GM11168 (cell line): ENCODE measurements around the gene FAM47E.
"Not testable (repeated sequence)": the region's sequence is repeated elsewhere in the genome, so short reads cannot be mapped to it uniquely, and the experiment has no call there.

Experiments used
- in situ Hi-C: fragments of 300-500 bp; cut with MboI; formaldehyde crosslinking; loops from one replicate; pipeline ENCODE4 v1.12.0; 2022; ENCODE audit warnings: low sequenced_read_pairs; ENCODE audit not compliant: unreplicated experiment

Gene FAM47E

DNA sequence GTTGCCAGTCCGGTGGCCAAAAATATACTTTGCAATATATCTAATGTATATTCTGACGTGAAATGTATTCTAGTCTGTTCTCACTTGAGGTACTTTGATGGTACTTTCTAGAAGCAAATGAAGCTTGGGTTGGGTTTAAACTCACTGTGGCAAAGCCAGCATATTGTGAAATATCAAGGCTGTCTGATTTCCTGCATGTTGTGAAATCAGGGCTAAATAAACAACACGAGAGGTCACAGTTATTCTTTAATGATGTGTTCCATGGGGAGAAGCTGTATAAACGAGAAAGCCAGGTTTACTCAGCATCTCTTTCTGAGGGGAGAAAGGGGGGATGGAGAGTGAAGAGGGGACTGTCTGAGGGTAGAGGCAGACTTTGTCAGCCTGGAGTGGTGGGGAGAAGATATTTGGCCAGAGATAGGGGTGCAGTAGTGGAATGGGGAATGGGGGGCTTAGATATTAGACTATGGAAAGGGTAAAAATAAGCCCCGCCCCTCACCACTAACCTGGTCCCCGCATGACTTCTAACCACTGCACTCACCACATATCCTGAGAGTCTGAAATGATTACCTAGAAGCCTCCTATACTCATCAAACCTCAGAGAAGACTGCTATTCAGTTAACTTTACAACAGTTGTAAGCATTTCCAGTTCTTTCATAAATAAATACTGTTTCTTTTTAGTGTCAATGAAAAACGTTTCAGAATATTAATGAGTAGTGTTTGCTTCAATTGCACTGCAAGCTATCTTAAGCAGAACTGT lies 32.0 kb upstream of the FAM47E start:
- in situ Hi-C loops, result no loop called here

DNA sequence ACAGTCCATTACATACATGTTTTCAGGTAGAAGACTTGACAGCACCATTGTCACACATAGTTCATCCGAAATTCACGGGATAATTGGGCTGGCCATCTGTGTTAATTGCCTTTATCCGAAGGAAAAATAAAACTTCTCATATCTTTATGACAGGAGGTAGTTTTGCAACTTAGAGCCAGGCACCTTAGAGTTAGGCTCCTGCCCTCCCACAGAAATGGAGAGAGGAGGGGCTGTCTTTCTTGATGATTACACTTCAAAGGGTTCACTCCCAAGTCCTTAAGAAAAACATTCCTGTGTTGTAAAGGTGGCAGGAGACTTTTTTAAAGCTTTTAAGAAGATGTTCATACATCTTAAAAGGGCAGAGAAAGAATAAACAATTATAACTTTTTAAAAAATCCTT lies 27.4 kb upstream of the FAM47E start:
- in situ Hi-C loops, result no loop called here

DNA sequence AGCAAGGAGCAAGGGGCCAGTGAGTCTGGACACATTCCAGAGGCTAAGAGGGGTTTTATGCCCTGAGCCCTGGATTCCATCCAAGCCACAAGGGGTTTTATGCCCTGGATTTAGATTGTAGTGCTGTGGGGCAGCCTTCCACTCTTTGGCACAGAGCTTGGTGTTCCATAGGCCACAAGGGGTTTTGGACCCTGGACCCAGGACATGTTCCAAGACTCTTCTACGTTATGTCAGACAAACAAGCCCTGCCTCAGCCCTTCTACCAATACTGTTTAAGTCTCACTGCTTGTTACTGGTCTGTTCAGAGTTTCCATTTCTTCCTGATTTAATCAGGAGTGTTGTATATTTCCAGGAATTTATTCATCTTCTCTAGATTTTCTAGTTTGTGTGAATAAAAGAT lies 25.1 kb upstream of the FAM47E start:
- in situ Hi-C loops, result no loop called here

DNA sequence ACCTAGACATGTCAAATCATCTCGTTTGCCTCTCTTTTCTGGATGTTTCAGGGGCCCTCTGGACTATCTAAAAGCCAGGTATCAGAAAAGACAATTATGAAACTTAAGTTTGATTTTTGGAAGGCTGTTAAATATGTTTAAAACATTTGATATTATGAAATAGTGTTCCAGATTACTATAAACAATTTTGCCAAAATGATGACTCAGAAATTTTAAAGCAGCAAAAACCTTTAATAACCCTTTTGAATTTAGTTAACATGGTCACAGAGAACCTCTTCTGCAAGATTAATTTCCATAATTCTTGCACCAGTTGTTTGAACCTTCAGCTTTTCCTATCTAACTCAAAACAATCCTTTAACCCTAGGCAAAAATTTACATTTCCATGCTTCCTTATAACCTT lies 18.8 kb upstream of the FAM47E start:
- in situ Hi-C loops, result no loop called here

DNA sequence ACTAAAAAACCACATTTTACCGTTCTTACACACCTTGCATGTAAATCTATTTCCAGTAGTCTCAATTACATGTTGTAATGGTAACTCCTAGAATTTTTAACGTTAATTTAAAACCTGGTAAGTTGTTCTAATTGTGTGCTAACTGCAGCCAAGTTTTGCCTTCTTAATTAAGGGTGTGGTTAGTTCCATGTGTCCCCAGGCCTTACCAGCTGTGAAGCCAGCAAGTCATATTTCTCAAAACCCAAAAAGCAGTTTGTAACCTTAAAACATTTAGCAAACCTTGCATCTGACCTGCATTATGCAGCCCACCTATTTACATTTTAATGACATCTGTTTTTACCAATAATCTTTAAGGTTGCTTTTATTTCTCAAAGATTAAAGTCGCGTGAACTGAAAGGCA lies 18.4 kb upstream of the FAM47E start:
- in situ Hi-C loops, result no loop called here

DNA sequence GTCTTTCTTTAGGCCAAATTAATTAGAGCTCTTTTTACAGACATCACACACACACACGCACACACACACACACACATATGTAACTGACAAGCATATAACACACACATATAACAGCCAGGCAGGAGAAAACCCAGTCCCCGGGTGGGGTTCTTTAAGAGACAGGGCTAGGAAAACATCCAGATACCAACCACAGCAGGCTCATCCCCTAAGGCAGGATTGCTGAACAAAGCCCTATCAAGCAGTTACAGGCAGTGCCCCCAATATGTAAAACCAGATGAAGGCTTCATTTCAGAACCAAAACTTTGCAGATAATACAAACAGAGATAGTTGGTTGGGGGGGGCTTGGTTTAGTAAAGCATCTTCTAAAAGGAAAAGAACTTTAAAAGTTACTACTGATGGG lies 18.0 kb upstream of the FAM47E start:
- in situ Hi-C loops, result no loop called here

DNA sequence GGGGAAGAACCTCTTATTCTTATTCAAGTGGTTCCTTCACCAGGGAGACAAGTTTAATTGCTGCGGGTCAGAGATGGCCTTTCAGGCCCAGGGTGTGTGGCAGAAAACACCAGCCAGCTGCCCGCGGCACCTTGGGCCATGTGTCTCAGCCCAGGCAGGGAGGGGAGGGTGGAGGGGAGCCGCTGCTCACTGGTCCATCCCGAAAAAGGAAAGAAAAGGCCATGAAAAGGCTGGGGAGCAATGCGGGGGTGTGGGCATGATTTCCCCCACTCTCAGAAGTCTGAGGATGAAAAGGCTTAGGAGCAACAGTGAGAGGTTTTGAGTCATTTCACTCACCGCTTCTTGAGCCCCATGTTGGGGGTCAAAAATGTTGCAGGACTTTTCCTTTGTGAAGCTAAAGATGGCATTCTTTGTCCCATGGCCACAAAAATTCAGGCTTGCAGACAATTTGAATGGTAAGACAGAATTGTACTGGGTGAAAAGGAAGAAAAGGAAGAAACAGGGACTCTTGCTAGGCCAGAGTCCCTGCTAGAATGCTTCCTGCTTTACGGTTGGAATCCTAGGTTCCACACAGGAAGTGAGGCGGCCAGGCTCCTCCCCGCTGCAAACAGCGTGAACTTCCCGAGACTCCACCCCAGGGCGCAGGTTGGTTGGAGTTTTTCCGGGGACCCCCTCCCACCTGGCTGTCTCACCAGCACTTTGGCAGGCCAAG lies 17.4 kb upstream of the FAM47E start:
- in situ Hi-C loops, result no loop called here

DNA sequence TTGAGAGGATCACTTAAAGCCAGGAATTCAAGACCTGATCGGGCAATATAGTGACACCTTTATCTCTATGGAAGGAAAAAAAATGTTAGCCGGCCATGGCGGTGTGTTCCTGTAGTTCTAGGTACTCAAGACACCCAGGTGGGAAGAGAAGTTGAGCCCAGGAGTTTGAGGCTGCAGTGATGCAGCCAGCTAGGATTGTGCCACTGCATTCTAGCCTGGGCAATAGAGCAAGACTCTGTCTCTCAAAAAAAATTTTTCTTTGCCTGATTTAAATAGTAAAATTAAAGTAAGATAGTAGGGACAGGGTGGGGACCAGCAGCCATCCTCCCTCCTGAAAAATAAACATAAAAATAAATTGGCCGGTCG lies 16.9 kb upstream of the FAM47E start:
- in situ Hi-C loops, result no loop called here

DNA sequence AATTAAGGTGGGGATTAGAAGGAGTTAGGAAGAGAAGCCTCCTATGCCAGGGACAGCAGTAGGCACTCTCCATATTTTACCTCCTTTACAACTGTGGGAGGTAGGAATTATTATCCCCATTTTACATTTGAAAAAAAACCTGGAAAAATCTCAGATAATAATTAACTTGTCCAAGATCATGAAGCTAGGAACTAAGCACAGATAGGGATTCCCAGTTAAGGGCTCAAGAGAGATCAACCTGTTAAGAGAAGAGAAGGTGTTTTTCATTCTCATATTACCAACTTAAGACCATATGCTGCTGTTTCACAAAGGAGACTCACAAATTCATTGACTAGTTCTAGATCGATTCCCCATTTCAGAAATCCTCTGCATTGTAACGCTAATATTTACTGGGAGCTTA lies 16.1 kb upstream of the FAM47E start:
- in situ Hi-C loops, result no loop called here

DNA sequence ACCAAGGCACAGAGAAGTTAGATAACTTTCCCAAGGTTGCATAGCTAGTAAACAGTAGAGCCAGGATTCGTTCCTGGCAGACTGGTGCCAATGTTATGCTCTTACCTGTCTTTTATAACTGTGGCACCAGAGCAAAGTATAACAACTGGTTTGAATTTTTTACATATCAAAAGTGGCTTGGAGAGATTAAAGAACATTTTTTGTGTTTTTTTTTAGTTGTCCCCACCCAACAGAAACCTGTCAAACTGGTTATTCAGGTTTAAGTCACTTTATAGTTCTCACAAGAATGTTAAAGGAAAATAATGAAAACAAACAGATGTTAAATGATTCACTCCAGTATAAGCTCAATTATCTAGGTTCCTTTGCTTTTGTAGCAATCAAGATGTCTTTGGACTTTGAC lies 15.6 kb upstream of the FAM47E start:
- in situ Hi-C loops, result no loop called here

DNA sequence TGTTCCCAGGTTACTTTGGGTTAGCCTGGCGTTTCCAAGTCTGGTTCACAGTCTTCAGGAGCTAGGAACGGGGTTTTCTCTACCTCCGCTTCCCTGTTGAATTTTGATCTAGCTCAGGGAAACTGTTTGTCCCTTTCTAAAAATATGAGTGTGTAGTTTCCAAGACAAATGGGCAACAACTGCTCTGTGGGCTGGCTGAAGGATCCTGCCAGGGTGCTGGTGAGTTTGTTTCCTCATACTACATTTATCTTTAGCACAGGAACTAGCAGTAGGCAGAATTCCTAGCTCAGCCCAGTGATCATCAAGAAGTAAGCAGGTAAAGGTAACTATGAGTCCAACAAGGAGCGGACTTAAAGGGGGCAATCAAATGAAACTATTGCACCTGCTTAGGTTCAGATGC lies 13.3 kb upstream of the FAM47E start:
- in situ Hi-C loops, result no loop called here

DNA sequence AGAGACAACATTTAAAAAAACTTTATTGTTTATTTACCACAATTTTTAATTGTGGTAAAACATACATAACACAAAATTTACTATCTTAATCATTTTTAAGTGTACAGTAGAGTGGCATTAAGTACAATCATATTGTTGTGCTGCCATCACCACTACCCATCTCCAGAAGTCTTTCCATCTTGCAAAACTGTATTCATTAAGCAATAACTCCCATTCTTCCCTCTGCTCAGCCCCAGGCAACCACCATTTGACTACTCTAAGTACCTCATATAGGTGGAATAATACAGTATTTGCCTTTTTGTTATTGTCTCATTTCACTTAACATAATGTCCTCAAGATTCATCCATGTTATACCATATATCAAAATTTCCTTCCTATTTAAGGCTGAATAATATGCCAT lies 12.8 kb upstream of the FAM47E start:
- in situ Hi-C loops, result no loop called here

DNA sequence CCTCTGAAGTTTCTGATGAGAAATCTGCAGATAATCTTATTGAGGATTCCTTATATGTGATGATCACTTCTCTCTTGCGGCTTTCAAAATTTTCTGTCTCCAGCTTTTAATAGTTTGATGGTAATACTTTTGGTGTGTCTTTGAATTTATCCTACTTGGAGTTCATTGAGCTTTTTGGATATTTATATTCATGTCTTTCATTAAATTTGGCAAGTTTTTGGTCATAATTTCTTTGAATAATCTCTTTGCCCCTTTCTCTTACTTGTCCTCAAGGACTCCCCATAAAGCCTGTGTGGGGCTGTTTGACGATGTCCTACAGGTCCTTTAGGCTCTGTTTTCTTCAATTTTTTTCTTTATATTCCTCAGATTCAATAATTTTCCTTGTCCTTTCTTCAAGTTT lies 11.3 kb upstream of the FAM47E start:
- in situ Hi-C loops, result no loop called here

DNA sequence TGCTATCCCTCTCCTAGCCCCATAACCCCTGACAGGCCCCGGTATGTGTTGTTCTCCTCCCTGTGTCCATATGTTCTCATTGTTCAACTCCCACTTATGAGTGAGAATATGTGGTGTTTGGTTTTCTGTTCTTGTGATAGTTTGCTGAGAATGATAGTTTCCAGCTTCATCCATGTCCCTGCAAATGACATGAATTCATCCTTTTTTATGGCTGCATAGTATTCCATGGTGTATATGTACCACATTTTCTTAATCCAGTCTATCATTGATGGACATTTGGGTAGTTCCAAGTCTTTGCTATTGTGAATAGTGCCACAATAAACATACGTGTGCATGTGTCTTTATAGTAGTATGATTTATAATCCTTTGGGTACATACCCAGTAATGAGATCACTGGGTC lies 7.6 kb upstream of the FAM47E start:
- in situ Hi-C loops, result not testable (repeated sequence)

DNA sequence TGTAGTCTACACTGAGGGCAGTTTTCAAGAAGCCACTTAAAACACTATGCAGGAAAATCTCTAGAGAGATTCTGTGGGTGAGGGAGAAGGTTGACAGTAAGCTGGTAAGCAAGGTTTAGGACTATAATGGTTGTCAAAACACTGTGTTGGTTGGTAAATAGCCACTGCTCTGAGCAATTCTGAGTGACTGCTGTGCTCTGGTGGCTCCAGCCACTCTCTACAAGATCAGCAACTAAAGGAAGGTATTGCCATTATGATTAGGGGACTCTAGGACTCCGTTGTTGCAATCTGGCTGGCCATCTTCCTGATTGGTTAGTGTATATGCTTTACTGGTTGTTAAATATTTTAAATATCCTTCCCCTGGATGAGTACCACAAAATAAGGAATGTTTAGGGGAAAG lies 5.5 kb upstream of the FAM47E start:
- in situ Hi-C loops, result no loop called here

DNA sequence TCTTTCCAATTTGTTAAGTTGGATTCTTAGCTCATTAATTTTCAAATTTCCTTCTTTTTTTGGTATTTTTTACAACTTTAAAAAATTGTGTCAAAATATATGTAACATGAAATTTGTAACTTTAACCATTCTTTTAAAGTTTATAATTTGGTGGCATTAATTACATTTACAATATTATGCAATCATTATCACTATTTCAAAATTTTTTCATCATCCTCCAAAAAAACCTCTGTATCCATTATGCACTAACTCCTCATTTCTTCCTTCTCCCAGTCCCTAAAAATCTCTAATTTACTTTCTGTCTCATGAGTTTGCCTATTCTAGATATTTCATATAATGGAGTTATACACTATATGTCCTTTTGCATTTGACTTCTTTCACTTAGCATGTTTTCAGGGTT lies 4.7 kb upstream of the FAM47E start:
- in situ Hi-C loops, result no loop called here

DNA sequence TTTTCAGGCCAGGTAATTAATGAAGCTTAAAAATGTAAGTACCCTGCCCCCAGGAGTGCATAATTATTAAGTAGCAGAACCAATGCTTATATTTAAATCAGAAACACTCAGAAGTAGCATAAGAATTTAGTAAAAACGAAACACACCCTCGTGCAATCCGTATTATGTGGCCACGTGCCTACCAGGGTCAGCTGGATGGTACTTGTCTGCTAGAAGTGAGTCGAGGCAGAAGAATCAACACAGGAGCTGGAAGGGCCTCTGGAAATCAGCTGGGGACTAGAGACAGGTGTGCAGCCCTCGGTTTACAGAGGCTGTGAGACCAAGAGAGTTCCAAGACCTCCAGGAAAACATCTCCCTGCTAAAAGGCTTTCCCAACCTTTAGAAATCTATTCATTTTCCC lies 559 bp upstream of the FAM47E start:
- in situ Hi-C loops, result no loop called here

DNA sequence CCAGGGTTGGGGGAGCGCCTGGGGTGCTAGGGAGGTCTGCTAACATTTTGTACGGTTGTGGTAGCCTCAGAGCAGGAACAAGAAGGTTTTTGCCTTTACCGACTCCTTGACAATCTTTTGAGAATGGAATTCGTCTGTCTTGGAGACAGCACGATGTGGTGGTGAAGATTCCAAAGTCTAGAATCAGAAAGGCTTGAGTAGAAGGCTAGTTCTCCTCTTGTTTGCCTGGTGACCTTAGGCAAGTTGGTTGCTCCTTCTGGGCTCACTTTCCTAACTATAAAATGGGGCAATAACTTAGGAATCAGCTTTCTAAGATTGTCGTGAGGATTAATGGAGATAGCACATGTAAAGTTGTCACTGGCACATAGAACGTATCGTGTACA lies 741 bp downstream of the FAM47E start:
- in situ Hi-C loops, result no loop called here

DNA sequence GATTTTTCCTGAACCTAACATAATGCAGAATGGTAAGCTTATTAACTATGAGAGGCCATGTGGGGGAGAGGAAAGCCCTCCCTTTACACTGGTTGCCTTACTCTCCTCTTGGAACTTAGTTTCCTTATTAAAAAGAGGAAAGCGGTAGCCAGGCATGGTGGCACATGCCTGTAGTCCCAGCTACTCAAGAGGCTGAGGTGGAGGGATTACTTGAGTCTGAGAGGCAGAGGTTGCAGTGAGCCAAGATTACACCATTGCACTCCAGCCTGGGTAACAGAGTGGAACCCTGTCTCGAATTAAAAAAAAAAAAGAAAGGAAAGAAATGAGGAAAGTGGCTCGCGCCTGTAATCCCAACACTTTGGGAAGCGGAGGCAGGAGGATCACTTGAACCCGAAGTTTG lies 2.0 kb downstream of the FAM47E start:
- in situ Hi-C loops, result no loop called here

DNA sequence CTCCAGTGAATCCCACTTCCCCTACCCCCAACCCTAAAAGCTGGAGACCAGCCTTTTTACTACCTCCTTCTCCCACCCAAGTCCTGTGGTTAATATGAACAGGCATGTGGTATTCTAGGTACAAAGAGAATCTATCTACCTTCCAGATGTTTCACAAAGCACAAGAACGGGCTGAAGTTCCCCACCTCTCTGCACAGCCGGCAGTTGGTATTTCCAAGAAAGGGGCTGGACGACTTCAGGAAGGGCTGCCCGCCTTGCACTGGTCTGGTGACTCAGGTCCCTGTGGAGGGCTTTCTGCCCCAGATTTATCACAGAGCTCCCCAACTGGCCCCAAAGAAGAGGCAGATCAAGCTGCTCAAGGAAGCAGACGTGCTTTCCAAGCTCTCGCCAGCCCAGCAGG lies 4.5 kb downstream of the FAM47E start:
- in situ Hi-C loops, result no loop called here

DNA sequence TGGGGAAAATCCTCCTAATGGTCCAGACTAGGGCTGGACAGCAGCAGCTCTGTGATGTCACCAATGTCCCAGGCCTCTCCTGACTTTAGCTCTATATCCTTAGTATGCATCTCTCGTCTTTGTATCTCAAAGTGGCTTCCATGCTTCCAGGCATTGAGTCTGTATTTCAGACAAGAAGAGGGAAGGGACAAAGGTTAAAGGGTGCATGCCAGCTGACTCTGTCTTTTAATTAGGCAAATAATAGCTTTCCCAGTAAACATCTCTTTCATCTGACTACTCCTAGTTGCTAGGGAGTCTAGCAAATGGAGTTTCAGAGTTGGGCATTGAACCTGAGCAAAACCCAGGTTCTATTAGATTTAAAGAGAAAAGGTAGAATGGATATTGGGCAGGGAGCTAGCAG lies 5.4 kb downstream of the FAM47E start:
- in situ Hi-C loops, result no loop called here

DNA sequence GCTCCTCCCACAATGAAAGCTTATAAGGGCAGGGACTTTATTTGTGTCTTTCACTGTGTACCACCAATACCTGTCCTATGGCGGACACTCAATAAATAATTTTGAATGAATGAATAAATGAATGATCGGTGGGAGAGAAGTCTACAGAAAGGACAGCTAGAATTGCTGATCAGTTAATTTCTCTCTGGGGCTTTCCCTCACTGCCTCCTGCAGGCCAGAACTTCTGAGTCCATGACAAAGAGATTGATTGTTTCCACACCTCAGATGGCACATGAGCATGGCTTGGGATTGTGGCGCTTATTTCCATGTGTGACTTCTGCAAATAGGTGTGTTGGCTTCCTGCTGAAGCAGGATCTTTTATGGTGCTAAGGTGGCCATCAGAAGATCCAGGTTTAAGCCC lies 6.3 kb downstream of the FAM47E start:
- in situ Hi-C loops, result no loop called here
